ENCODE data around the gene TIMP1. TPM values are rescaled to one million over a fixed set of nuclear protein-coding genes. Genes with fewer than 3 reads are reported as not detected.
A peak's percentile ranks its signal among the peaks of the same experiment; 100 is the strongest.

TIMP1 gene
- total RNA-seq, 1 donor from 2014 or later = 324 TPM

DNA sequence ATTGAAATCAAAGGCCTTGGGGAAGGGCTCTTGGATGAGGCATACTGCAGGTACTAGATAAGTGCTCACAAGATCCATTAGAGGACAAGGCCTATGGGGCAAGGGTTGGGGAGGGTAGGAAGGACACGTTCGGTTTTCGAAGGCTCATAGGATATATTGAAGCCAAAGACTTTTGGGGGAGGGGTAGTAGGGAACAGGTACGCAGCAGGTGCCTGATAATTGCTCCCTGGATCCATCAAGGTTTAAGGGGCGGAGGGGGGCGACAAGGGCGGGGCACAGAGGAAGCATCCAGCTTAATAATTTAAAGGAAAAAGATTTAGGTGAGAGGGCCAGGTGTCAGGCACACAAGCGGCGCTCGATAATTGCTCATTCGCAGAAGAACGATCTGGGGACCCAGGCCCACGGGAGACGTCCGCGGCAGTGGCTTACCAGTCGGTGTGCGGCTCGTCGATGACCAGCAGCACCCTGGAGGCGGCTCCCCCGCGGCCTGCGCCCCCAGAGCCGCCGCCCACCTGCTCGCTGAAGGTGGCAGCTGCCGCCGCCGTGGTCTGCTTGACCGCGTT is 36.8 kb downstream of the TIMP1 start:
- H3K36me3 ChIP-seq = no peaks in the 10 kb centered on the region
- H3K9me3 ChIP-seq = no peaks in the 10 kb centered on the region
- intact Hi-C loops (cut with DNase I) = no loop called here
- no peak overlapping the region for H3K27ac ChIP-seq
- H3K4me1 ChIP-seq = no peaks in the 10 kb centered on the region
- DNase-seq (no peak), ATAC-seq (no peak)
- H3K4me3 ChIP-seq = peak overlapping the region; percentile 38
- H3K27me3 ChIP-seq = no peaks in the 10 kb centered on the region
- TF ChIP-seq, protein P1, sequence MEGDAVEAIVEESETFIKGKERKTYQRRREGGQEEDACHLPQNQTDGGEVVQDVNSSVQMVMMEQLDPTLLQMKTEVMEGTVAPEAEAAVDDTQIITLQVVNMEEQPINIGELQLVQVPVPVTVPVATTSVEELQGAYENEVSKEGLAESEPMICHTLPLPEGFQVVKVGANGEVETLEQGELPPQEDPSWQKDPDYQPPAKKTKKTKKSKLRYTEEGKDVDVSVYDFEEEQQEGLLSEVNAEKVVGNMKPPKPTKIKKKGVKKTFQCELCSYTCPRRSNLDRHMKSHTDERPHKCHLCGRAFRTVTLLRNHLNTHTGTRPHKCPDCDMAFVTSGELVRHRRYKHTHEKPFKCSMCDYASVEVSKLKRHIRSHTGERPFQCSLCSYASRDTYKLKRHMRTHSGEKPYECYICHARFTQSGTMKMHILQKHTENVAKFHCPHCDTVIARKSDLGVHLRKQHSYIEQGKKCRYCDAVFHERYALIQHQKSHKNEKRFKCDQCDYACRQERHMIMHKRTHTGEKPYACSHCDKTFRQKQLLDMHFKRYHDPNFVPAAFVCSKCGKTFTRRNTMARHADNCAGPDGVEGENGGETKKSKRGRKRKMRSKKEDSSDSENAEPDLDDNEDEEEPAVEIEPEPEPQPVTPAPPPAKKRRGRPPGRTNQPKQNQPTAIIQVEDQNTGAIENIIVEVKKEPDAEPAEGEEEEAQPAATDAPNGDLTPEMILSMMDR (IDR thresholded peaks at IDR 0.05) = no peak

DNA sequence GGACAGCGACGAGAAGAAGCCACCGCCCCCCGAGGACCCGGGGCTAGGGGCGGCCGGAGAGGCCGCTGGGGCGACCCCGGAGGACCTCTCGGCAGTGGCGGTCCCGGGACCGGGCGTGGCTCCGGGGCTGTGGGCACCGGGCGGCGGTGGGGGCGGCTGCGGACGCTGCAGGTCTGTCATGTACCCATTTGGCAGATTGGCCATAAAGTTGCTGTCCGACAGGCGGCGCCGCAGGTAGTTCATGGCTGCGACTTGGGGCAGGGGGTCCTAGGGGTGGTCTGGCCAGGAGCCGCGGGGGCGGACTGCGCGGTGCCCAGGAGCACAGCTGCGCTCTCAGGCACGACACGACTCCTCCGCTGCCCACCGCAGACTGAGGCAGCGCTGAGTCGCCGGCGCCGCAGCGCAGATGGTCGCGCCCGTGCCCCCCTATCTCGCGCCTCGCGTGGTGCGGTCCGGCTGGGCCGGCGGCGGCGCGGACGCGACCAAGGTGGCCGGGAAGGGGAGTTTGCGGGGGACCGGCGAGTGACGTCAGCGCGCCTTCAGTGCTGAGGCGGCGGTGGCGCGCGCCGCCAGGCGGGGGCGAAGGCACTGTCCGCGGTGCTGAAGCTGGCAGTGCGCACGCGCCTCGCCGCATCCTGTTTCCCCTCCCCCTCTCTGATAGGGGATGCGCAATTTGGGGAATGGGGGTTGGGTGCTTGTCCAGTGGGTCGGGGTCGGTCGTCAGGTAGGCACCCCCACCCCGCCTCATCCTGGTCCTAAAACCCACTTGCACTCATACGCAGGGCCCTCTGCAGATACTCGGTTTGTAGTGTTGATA is 37.5 kb downstream of the TIMP1 start, which contains the start of gene SYN1:
SYN1 (minus strand) TSS at position 372 of the 817 bp plus-strand sequence; CDS start at position 243, 129 bp downstream.
- TF ChIP-seq, protein P1 (IDR thresholded peaks at IDR 0.05) = no peak
- intact Hi-C loops (cut with DNase I) = no loop called here
- ATAC-seq = peak; percentile 99

DNA sequence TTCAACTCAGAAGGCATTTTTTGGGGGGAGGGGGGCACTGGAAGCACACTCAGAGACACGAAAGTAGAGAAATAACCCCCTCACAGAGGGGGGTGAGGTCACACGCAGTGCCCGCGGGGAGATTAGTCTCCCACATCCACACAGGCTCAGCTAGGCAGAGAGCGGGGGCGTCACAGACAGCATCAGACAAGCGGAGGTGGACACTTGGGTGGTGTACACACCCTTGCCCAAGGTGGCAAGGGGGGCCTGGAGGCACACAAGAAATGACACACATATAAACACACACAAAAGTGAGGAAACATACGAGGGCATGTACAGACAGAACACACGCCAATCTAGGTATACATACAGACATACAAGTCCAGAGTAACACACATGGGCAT is 38.1 kb downstream of the TIMP1 start:
- no peak for DNase-seq
- no peak for ATAC-seq

More for the DNA sequence above, 37.5 kb downstream of the TIMP1 start, which contains the start of gene SYN1:
- no peaks in the 10 kb centered on the region for H3K27me3 ChIP-seq
- peak within 1 kb of the TSS; percentile 38 for H3K4me3 ChIP-seq
- H3K27ac ChIP-seq = no peak within 1 kb of the TSS
- no peaks in the 10 kb centered on the region for H3K4me1 ChIP-seq
- no peaks in the 10 kb centered on the region for H3K36me3 ChIP-seq
- no peaks in the 10 kb centered on the region for H3K9me3 ChIP-seq
- DNase-seq = peak; percentile 88

DNA sequence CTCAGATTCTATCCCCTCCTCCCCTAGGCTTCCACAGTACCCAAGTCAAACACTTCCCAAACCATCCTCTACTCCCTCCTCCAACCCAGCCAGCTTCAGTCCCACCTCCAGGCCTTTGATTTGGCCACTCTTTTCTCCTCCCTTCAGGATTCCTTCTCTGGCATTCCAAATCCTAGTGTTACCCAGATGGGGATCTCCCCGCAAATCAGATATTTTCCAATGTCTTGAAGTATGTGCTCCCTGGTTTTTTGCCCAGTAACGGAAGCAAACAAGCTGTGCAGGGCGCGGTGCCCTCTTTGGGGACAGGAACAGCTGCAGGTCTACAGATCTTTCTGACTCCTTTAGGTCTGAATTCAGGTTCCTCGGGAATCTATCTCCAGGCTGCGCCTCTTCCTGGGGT is 39.6 kb downstream of the TIMP1 start:
- intact Hi-C loops (cut with DNase I) = no loop called here
- Histone ChIP-seq H3K27me3 (no peaks in the 10 kb centered on the region), H3K4me3 (no peak overlapping the region), H3K36me3 (no peaks in the 10 kb centered on the region), H3K4me1 (no peaks in the 10 kb centered on the region), H3K27ac (no peak overlapping the region), H3K9me3 (no peaks in the 10 kb centered on the region)
- ATAC-seq (no peak), DNase-seq (no peak)
- TF ChIP-seq, protein P1 (IDR thresholded peaks at IDR 0.05) = no peak

More for the DNA sequence above, 38.1 kb downstream of the TIMP1 start:
- Histone ChIP-seq H3K9me3 (no peaks in the 10 kb centered on the region), H3K4me1 (no peaks in the 10 kb centered on the region), H3K27ac (no peak overlapping the region), H3K36me3 (no peaks in the 10 kb centered on the region), H3K4me3 (no peak overlapping the region), H3K27me3 (no peaks in the 10 kb centered on the region)
- intact Hi-C loops (cut with DNase I) = no loop called here
- TF ChIP-seq, protein P1 (IDR thresholded peaks at IDR 0.05) = no peak

DNA sequence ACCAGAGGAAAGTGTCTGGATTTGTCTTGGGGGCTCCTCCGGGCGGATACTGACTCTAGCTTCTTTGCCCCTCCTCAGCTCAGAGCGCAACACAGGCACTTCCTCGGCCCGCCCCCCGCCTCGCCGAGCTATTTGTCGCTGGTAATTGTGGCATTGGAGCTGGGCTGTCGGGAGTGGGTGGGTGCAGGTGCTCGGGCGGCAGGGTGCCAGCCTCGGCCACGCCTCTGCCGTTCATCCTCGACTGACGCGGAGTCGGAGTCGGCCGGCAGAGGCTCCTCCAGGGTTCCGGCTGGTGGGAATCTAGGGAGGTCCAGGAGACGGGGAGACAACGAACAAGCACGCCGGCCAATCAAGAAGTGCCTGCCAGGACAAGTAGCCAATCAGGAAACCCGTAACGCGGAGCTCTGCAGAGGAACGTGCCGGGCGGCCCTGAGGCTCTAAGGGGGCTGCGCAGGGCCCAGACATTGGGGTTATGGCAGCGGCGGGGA is 41.3 kb downstream of the TIMP1 start:
- Histone ChIP-seq H3K27me3 (no peaks in the 10 kb centered on the region), H3K36me3 (no peaks in the 10 kb centered on the region), H3K27ac (no peak overlapping the region), H3K9me3 (no peaks in the 10 kb centered on the region), H3K4me3 (peak overlapping the region; percentile 14), H3K4me1 (no peaks in the 10 kb centered on the region)
- ATAC-seq (peak; percentile 31), DNase-seq (peak; percentile 64)
- TF ChIP-seq, protein P1 (IDR thresholded peaks at IDR 0.05) = no peak
- intact Hi-C loops (cut with DNase I) = no loop called here

Measured in upper lobe of right lung (tissue), 1 donor.